GM12892 (cell line): ENCODE results near the gene SEPTIN5.

ENCODE experiments used
- POLR2A ChIP-seq: IDR thresholded peaks from 2 replicates; pipeline ENCODE4 v1.6.1; 2011; ENCODE audit warnings: low read depth, low read length, control low read depth
- TAF1 ChIP-seq: IDR thresholded peaks from 2 replicates; pipeline ENCODE4 v1.6.1; 2011; ENCODE audit warnings: low read depth, mild to moderate bottlenecking, control low read depth, low read length, borderline replicate concordance

- TF ChIP-seq POLR2A (no peak), TAF1 (no peak)
Measured at GRCh38 chr22:19760951-19761724, 46.8 kb downstream of the SEPTIN5 start.
